Skin of body (tissue), 2 donors: ENCODE data around the gene ZBTB38. TPM values are rescaled to one million over a fixed set of nuclear protein-coding genes. Genes with fewer than 3 reads are reported as not detected.

Experiments used
- DNase-seq: peaks from one replicate; lab custom pipeline; 2025; lab: John Stamatoyannopoulos, UW
- total RNA-seq: library from RNA; depleted of rRNA; stranded (reverse); fragments of >200 nt; gene quantifications from one replicate; pipeline ENCODE4 v1.2.3, GENCODE V29; 2014

ZBTB38 gene
- total RNA-seq, 1 donor from 2014 or later = 58.9 TPM

DNA sequence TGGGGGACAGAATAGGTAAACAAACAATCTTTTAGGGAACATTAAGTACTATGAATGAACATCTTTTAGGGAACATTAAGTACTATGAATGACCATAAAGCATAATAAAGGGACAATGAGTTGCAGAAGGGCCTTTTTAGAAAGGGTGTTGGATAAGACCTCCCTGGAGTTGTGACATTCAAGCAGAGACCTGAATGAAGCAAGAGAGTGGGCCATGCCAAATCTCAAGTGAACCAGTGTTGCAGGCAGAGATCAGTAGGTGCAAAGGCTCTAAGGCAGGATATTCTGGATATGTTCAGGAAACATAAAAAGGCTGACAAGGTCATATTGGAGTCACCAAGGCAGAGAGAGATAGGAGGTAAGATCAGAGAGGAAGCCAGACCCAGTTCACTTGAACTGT lies 29.4 kb upstream of the ZBTB38 start:
- DNase-seq = no peak

DNA sequence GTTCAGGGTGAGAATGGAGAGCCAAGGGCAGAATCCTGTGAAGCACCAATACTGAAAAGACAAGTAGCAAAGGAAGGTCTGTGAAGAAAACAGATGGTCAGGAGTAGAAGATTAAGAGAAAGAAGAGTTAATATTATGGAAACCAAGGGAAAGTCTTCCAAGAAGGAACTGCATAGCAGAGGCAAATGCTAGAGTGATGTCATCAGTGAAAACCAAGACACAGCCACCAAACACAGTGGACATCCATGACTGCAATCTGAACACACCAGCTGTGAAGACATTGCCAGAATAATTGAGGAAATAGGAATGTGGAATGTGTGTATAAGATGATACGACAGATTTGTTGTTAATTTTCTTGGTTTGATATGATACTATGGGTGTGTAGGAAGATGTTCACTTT lies 26.8 kb upstream of the ZBTB38 start:
- DNase-seq = no peak

DNA sequence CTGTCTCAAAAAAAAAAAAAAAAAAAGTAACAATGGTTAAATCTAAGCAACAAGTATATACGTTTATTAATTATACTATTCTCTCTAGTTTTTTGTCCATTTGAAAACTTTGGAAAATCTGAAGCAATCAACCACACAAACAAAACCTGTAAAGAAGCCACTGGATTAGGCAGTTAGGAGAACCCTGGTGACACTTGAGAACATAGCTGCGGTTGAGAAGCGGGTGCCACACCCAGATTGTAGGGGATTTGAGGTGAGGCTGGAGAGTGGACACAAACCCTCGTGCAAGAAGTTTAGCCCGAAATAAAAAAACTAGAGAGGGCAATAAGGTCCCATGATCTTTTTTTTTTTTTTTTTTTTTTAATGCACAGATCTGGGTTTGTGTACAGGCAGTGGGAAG lies 25.9 kb upstream of the ZBTB38 start:
- no peak for DNase-seq

DNA sequence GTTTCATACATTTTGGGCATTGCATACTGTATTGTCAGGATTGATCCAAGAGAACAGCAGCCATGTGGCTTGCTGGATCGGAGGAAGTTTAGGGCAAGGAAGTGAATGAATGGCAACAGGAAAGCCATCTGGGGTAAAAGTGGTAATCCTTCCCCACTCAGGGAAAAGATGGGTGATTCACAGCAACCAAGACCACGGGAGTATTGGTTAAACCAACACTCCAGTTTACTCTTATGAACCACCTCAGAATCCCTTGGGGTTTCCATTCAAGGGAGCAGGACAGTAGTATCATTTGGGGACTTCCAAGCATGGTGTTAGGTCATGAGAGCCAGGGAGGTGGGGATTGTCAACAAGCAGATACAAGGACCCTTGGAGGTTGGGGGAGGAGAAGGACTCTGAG lies 25.2 kb upstream of the ZBTB38 start:
- DNase-seq = no peak

DNA sequence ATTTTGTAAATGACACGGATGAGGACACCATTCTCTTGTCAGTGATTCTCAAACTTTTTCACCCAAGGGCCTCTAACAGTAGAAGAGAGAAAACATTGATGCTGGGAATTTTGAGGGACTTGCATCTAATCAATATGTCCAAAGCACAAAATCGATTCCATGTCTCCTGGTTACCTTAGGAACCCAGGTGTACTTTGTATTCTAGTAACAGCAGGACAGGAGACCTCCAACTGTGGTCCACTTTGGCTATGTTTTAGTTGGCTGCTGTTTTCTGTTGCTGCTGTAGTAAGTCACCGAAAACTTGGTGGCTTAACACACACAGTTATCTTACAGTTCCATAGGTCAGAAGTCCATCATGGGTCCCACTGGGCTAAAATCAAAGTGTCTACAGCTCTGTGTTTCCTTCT lies 24.4 kb upstream of the ZBTB38 start:
- DNase-seq = no peak

DNA sequence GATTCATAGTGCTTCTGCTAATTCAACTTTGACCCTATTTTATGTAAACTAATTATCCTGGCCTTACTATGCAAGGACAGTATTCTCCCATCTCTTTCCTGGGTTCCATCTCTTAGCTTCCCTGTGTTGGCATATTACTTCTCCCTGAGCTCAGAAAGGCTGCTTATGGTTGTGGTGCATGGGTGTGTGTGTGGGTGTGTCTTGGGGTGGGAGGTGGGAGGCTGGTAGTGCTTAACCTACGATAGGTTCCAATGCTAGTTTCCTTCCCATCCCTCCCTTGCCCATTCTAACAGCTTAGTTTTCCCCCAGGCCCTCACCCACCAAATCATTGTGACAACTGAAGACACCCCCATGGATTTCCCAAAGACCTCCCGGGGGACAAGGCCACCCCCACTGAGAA lies 22.8 kb upstream of the ZBTB38 start:
- DNase-seq = no peak

DNA sequence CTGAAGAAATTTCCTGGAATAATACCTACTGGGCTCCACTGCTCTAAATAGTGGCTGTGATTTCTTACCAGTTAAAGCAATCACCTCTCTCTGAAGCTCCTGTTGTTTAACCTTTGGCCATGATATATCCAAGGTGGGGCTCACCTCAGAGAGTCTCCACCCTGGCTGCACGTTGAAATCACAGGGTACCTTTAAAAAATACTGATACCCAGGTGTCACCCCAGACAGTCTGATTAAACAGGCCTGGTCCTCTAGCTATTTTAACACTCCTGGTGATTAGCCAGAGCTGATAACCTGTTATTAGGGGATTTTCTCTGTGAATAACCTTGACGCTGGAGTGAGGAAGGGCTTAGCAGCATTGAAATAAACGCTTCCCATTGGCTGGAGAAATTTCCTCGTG lies 22.3 kb upstream of the ZBTB38 start:
- DNase-seq = no peak

DNA sequence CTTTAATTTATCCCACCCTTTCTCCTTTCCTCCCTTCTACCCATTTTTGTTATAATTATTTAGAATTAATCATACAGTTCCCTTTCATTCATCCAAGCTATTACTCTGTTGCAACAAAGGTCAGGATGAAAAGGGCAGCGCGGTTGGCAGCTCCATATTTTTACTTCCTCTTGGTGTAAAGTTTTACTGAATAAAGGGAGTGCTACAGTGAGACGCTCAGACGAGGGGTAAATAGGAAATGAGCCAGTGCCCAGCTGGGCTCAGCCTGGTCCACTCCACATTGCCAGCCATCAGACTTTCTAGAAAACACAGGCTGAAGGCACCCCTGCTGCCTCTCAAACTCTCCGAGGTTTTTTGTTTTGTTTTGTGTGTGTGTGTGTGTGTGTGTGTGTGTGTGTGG lies 21.9 kb upstream of the ZBTB38 start:
- DNase-seq = no peak

DNA sequence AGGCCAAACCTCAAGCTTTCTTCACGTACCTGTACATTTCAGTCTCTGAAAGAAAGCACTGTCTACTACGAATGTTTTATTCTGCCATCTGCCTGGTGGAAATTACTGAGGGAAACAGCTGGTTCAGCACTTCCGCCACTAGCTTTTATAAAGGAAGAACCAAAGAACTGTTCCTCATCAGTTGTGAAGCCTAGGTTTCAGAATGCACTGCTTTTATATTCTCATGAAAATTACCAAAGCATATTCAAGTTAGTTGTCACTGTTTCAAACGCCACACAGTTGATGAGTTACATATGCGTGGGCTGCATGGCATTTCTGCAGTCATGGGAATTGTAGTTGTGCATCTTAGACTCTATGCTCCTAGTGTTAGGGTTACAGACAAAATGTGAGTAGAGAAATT lies 21.5 kb upstream of the ZBTB38 start:
- peak; percentile 1 for DNase-seq

DNA sequence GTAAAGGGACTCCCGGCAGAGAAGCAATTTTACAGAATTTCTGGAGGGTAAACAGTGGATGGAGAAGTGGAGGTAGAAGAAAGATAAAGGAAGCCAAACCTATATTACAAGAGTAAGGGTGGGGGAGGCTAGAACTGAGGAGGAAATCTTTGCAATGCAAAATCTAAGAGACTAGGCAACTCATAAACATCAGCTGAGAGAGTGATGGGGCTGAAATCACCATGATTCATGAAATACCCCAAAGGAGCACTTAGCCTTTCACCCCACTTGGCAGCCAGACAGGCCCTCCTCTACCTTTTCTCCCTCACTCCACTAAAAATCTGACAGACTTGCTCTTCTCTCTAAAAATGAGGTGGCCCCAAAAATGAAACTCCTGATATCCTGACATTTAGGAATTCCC lies 19.5 kb upstream of the ZBTB38 start:
- DNase-seq = no peak

DNA sequence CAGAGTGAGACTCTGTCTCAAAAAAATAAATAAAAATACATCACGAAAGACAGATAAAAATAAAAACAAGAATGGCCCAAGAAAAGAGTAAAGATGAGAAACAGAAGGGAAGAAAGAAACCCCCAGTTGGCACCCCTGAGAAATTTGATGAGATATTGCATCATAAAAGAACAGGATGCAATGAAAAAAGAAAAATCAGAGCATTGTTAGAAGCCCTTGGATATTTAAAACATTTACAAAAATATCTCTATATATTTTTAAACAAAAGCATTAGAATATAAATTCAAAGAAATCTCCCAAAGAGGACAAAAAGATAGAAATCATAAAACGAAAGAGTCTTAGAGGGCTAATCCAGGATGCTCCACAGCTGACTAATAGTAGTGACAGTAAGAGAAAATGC lies 18.6 kb upstream of the ZBTB38 start:
- no peak for DNase-seq

DNA sequence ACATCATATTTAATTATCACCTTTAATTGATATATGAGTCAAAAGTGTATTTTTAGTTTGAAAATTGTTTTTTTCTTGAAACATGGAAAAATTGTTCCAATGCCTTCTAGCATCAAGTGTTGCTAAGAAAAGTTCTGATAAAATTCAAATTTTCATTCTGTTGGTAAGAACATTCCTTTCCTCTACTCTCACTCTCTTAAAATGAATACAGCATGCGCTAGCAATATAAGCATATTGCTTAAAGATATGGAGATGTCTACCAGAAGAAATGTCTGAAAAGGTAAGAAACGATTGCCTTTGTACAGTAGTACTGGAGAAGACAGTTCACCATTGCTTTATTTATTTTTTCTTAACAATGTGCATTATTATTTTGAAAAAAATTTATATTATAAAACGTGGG lies 17.6 kb upstream of the ZBTB38 start:
- DNase-seq = no peak

DNA sequence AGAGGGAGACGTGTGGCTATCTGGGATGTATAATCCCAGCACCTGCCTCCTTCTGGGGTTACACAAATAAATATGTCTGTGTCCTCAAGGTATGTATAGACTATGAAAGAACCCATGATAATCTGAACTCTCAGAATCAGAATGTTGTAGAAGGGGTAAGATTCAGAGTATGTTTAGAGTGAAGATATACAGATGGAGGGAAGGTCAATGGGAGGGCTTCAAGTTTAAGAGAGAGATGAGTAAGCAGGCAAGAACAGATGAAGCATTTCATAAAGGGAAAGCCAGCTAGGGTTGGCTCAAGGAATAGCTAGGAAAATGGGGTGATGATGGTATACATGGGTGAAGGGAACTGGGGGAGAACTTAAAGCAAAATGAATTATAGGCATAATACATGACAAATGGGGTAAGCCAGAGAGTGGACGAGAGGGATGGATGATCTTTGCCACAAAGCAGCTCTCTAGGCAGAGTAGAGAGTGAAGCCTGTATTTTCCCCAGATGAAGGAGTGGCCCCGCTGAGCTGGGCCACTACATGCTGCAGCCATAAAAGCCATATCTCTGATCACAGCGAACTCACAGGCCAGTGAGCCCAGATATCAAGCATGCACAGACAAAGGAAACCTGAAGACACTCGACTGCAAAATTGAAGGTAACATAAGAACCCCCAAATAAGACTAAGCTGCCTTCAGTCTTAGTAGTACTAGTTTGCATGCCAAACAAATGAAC lies 15.9 kb upstream of the ZBTB38 start:
- no peak for DNase-seq

DNA sequence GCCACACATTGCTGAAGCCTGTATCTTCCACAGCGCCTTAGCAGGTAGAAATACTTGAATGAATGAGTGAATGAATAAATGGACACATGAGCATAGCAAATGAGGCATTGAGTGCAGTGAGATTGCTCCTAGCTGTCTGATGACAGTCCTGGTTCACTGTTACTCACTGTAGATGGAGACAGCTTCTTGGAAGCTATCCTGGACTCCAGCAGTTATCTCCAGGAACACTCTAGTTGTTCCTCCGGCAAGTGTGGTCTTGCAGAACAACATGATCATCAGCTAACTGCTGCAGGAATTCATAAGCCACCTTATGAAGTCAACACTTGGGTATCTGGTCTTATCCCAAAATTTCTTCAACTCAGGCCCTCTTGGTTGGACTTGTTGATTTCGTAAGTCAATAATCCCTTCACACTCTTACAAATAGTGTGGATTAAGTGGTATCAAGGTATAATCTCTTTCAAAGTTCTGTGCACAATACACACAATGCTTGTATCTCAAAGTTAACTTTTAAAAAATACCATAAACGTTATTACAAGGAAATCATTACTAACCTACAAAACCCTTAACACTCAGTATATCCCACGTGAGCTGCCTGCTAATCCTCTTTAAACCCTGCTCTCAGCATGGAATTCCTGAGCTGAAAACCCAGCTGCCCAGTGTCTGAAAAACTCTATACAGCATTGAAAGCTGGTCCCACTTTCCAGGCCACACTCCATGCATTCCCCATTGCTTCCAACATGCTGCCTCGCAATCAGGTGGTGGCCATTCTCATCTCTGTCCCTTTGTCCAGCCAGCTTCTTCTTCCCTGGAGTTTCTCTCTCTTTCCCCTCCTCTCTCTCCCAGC lies 14.4 kb upstream of the ZBTB38 start:
- DNase-seq = no peak

DNA sequence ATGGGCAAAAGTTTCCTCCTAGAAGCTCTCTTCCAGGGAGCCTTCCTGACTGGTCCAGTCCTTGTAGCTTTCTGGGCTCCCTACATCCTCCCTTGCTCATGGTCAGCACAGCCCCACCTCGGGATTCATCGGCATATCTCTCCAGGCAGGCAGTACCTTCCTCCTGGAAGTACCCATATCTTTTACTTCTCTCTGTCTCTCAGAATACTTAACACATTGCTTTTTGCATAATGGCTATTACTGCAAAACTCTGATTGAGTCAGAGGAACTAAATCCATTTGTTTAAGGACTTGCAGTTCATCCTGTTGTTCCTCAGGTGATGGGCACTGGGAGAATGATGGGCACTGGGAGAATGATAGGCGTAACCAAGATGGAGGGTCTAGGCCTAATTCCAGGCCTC lies 13.8 kb upstream of the ZBTB38 start:
- no peak for DNase-seq

DNA sequence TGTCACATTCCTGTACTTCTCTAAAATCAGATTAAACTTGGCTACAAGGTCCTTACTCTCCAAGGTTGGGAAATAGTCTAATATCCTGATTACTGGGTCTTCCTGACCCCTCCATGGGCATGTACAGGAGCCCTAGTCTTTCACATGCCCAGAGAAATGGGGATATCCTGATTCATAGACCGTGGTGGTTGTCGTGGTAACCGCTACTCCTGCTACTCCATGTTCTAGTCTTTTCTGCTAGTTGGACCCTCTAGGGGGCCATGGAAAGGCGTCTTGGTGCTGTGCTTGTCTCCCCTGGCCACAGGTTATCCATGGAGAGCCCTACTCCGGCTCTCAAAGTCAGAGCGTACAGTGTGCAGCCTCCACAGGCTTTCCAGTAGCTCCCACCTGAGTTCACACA lies 13.1 kb upstream of the ZBTB38 start:
- no peak for DNase-seq

DNA sequence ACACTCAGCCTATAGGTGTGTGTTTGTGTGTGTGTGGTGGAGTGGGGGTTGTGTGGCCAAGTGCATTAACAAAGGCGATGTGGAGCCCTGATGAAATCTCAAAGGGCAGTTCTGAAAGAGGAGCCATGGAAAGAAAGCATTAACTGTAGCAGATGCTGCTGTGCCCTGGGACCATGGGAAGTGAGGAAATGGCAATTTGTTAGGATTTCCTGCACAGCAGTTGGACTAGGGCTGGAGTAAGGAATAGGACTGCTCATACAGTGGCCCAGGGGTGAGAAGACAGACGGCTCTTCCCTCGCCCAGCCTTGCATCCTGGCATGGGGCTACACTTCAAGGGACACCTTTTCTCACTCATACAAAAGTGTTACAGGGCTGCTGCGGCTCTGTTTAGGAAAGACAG lies 12.3 kb upstream of the ZBTB38 start:
- no peak for DNase-seq

DNA sequence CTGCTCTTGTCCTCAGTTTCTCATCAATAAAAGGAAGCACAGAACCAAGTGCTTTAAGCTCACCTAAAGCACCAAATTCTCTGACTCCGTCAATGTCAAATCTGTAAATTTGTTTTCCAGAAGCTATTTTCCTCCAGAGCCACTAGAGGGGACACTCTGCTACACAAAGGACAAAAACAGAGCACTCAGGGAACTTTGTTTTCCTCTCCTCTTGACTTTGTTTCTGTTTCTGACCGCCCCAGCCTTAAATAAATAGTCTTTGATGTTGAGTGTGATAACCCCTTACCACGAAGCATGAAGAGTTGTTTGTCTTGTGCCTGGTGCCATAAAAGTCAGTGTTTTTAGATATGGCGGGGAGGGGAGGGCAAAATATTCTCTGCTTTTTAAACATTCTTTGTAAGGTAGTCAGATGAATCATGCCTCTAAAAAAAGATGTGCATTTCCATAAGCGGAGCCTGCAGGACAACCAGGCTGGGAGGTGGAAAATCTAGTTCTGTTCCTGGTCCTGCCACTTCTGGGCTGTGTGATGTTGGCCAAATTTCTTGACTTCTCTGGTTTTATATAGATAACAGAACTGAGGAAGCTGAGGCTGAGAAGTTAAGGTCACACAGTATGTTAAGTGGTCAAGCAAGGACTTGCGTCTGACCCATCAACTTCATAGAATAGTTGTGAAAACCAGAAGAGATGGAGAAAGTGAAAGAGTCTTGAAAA lies 7.3 kb upstream of the ZBTB38 start:
- DNase-seq = peak; percentile 75

DNA sequence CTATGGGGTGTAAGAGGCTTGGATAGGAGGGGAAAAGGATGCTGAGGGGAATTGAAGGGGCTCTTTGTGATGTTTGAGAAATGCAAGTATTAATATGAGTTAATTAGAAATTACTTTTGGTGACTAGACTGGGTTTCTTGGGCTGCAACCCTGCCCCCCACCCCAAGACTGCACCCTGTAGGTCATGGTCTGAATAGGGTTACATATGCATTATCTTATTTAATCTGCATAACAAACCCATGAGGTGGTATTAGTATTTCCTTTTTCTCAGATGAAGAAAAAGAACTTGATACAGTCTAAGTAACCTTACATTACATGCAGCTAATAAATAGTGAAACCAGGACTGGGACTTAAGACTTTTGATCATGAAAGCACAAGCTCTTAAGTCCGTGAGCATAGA lies 5.6 kb upstream of the ZBTB38 start:
- DNase-seq = no peak

DNA sequence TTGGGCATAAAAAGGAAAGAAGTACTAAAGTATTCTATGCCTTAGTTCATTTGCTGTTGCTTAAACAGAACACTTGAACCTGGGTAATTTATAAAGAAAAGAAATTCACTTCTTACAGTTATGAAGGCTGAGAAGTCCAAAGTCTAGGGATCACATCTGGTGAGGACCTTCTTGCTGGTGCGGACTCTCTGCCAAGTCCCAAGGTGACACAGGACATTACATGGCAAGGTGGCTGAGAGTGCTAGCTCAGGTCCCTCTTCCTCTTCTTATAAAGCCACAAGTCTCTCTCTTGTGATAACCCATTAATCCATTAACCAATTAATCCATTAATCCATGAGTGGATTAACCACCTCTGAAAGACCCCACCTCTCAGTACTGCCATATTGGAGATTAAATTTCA lies 3.1 kb upstream of the ZBTB38 start:
- DNase-seq = no peak

DNA sequence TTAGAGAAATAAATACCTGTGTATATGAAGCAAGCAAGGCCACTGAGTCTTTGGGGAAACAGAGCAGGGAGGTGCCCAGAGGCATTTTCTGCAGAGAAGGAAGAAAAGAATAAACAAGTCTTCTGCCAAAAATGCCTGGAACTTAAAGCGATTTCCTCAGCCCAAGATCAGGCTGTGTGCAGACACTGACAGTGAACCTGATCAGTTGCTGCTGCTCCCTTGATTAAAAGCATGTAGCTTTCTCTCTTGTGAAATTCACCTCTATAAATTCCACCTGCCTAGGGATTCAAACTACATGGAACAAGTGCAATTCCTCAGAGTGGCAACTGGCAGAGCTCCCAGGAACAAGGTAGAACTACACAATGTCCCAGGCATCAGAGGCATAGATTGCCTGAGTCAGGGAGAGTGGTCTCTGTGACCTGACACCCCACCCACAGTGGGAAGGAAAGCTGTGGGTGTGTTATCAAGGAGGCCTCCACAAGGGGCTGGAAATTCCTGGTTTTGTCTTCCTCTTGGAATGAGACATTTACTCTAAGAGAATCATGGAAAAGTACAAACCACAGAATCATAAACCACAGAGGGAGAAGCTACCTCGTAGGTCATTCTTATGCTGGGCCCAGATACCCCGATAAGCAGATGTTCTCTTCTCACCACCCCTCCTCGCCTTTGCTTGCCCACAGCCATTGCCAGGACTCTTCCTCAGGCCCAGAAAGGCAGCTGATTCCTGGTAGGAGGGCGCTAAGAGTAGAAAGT lies 1.8 kb upstream of the ZBTB38 start:
- no peak for DNase-seq
